ENCODE data around the gene WIPF2.

The WIPF2 gene

DNA sequence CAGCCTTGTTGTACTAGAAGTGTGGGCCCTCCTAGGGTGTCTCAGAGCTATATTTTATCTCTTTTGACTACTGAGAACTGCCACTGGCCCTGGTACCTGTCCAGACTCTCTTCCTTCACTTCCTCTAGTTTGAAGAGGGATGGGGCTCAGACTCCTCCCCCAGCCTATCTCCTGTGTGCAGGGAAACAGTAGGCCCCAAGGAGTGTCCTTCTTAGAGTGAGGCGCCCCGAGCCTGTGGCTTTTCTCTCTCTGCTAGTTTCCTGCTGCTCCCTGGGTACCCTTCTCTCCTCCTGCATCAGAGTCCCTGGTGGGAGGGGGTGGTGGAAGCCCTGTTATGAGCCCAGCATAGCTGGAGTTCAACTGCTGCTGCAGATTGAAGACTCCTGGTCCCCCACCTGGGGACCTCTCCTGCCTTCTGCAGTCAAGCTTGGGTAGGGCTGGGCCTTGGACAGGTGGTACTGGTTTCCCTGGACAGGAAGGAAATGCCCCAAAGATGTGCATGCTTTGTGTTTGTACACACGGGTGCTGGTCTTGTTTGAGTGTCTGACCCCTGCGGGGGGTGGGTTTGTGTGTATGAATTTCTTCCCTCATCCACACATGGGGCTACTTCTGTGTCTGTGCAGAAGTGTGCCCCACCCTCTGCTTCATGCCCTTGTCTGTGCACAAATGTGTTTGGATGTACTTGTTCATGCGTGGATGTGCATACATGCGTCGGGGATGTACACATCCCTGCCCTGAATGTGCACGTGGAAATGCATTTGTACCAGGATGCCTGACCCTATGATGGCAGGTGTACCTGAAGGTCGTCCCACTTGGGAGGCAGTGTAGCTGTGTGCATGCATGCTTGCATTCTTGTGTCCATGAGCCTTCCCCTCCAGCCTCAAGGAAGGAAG, 96.8 kb downstream of the WIPF2 start:
- DNase-seq: no peak

- DNase-seq: no peak
Observed at GRCh38 chr17:40316571-40317344, 97.7 kb downstream of the WIPF2 start.

- no peak for DNase-seq
Observed at GRCh38 chr17:40317345-40317873, 98.3 kb downstream of the WIPF2 start.

GRCh38 chr17:40317880-40318829, 99.1 kb downstream of the WIPF2 start:
- DNase-seq: peak; percentile 93

GRCh38 chr17:40318830-40319391, 99.8 kb downstream of the WIPF2 start:
- peak; percentile 36 for DNase-seq

- DNase-seq: peak; percentile 80
Observed at GRCh38 chr17:40319651-40320540, 100.8 kb downstream of the WIPF2 start.

DNA sequence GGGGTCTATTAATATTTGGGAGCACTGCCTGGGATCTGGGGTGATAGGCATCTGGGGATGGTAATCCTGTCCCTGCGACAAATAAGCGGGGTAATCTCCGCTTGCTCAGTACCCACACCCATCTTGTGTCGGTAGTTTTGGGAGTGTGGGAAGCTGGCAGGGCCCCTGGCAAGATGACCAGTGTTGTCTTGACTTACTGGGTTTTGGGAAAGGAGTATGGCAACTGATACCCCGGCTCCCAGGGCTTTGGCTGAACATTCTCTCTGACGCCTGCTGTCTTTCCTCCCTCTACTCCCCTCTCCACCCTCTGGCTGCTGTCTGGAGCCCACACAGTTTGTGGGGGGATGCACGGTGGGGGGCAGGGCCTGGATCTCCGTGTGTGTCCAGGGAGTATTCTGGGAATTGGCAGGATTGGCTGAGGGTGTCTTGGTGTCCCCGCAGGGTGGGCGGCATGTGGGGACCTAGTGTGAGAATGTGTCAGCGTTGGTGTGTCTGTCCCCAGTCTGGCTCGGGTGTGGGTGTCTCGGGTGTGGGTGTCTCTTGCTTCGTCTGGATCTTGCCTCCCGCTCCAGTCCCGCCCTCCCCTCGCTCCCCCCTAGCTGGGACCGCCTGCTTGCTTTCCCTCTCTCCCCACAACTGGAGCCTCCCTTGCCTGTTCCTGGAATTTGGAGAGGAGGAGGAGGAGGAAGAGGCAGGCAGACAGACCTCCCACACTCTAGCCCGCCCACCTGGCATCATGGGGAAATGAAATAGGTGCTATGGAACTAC, 101.8 kb downstream of the WIPF2 start:
- peak; percentile 38 for DNase-seq

DNA sequence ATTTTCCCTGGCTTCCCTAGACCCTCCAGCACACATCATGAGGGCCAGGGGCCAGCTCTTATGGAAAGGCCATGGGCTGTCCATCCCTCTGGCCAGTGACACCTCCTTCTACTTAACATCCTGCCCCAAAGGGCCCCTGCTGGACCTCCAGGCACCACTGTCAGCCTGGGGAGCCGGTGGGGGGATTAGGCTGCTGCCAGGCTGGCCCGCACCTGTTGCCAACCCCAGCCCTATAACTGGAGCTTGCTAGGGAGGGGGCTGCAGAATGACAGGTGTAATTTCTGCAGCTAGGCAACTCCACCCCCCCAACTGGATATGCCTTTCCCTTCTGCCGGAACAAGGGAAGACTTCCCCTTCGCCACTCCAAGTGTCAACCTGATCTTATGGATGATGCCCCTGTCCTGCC, 102.4 kb downstream of the WIPF2 start:
- no peak for DNase-seq

DNA sequence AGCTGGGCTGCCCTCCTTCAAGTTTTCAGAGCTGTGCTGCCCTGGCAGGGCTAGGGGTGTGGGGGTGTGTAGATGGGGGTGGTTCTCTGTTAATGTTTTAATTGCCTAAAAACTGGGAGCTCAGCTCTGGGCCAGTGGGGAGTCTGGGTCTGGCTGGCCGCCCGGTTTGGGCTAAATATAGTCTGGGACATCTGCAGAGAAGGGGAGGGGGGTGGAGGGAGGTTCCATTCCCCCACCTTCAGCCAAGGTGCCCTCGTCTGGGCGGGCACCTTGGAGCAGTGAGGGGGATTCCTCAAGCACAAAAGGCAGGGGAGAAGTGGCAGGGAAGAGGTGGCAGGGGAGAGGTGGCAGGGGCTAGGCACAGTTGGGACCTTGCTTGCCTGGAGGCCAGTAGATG, 102.9 kb downstream of the WIPF2 start:
- DNase-seq: peak; percentile 43

GRCh38 chr17:40322358-40323315, 103.5 kb downstream of the WIPF2 start:
- DNase-seq: peak; percentile 87

DNA sequence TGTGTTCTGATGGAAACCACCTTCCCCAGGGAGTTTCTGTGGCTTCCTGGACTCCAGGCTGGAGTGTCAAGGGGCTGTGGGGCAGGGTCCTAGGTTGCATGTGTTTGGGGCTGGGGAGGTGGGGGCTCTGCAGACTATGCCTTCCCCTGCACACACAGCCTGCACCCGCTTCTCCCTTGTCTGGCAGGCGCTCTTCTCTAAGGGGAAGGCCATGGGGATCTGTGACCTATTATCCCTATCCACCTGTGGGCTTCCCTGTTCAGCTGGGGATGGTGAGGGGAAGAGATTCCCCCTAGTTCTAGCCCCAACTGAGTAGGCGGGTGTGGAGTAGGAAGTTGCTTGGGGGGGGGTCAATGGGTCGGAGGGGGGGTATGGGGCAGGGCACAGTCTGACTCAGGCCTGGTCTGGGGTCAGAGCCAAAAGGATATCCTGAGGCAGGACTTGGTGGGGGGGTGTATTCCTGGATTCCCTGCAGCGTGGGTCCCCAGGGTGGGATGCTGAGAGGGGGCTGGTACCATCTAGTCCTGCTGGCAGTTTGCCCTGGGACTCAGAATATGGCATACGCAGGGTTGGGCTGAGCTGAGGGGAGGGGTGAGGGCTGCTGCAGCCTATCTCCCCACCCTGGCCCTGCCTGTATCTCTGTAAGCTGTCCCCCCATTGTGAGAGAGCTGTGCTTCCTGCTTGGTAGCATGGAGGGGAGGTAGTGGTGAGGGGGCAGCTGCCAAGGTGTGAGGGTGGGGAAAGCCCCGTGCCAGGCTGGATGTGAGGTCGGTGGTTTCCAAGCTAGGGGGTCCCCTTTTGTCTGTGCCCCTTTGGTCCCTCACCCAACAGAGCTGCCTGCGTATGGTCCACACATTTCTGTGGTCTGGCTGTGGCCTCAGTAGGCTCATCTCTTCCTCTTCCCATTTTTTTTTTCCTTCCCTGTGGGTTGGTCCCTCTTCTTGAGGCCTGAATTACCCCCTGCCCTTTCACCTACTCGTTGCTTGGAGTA, 104.6 kb downstream of the WIPF2 start:
- peak; percentile 74 for DNase-seq

DNA sequence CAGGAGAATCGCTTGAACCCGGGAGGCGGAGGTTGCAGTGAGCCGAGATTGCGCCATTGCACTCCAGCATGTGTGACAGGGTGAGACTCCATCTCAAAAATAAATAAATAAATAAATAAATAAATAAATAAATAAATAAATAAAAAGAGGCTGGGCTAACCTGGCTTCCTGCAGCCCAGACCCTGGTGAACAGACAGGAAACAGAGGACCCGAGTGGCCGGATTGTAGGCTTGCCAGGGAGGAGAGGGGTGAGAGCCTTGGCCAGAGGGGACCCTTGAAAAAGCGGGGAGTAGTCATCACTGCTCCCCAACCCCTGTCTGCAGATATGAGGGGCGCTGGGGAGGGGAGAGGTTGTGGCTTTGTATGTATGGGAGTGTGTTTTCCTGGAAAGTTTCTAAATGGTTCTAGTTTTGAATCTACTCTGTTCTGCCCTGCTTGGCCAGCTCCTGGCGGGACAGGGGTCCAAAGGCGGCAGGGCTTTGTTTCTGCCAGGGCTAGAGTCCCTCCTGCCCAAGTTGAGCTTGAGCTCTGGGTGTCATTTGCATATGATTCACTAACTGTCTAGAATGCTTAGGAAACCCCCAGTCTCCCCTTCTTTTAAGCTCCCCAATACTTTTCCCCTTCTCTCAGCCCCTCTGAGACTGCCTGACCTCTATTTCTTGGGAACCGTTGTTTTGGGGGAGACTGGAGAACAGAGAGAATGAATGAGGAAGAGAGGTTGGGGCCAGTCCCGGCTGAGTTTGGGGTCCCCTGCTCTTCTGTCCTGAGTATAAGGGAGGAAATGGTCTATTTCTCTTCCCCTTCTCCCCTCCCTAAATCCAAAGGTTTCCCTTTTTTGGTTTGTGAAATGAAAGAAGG, 106.3 kb downstream of the WIPF2 start:
- DNase-seq: no peak

DNA sequence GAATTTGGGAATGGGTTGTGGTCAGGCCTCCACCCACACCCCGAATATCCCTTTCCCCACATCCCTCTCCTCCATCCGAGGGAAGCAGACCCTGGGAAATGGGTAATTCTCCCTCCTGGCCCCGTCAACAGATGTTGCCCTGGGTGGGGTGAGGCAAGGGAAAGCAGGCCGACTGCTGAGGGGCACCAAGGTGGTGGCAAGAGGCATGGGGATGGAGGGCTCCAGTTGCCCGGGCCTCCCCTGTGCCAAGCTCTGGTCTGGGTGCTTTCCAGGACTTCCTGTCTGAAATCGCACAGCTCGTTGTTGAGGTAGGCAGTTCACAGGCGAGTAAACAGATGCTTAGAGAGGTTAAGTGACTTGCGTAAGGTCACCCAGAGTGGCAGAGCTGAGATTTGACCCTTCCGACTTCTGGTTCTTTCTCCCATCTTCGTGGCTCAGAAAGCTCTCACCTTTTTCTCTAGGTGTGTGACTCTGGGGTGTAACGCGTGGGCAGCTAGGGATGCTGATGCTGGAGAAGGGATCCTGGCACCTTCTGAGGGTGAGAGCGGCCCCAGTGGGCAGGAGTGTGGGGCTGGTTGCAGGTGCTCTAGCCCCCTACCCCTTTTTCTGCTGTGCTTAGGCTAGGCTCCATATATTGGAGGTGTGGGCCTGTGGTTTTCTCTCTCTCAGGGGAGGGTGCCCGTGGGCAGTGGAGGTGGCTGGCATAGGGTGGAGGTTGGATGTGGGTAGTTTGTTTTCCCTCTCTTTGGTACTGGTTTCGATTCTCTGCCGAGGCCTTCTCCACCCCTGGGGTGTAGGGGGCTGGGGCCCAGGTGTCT, 107.1 kb downstream of the WIPF2 start:
- DNase-seq: no peak

DNA sequence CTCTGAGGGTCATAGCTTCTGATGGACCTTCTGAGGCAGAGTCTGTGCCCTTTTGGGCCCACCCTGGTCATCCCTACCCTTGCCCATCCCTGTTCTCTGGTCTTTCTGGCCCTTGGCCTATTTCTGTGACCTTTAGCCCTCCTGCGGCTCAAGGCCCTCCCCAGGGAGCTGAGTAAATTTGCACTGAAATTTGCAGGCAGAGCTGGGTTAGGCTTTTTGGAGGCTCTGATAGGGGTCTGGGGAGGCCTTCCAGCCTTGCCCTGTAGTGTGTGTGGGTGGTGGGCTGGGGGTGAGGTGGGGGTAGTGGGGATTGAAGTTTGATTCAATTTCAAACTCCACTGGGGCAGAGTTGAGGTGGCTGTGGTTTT, 107.7 kb downstream of the WIPF2 start:
- DNase-seq: no peak

- DNase-seq: no peak
Observed at GRCh38 chr17:40327244-40327729, 108.2 kb downstream of the WIPF2 start.

Data from stimulated activated CD8-positive, alpha-beta memory T cell treated with anti-CD3 and anti-CD28 coated beads, Interleukin-4, amount 100 ng/mL, for 48 hours (primary cell).